ENCODE data around the gene SH2D3A. TPM values are rescaled to one million over a fixed set of nuclear protein-coding genes. Genes with fewer than 3 reads are reported as not detected.

SH2D3A gene
- total and polyA plus RNA-seq, 2 of the 8 experiments (the other 6 are each of a cell fraction or from before 2014, with no cell fraction given), result 14.5 to 22.1 TPM

GRCh38 chr19:6809262-6809661 lies 42.0 kb upstream of the SH2D3A start:
- ChIA-PET POLR2A (ENCODE audit: partially characterized antibody) (no interaction called here), CTCF (ENCODE audit: partially characterized antibody) (interaction anchor here (0.8 to 1.7 kb wide), 3 partner anchors 8 to 144 kb away, joined by 3 to 5 read pairs (median 3); no protein-coding TSS in a partner anchor)
- H2AK5ac ChIP-seq (ENCODE audit: low read depth, low read length), result no peak overlapping the region
- H3K27me3 ChIP-seq (replicated peaks in 1 of 4; ENCODE audit: control insufficient read depth in 3 of 4, extremely low read depth in 1 of 4, insufficient read depth in 3 of 4, low read length in 3 of 4), result no peaks in the 10 kb centered on the region
- H4K8ac ChIP-seq (ENCODE audit: extremely low read depth, insufficient read depth, low read length), result no peak overlapping the region
- H4K5ac ChIP-seq (ENCODE audit: insufficient read length, low read depth, low read length), result no peak overlapping the region
- H3K27ac ChIP-seq (ENCODE audit: low read depth, low read length), result no peak overlapping the region
- H2AFZ ChIP-seq (ENCODE audit: low read length), result no peak overlapping the region
- no peak overlapping the region for H3K18ac ChIP-seq (ENCODE audit: extremely low read depth, low read length)
- H4K91ac ChIP-seq (replicated peaks; ENCODE audit: insufficient read length, low read length), result no peak overlapping the region
- H3K4me2 ChIP-seq (ENCODE audit: insufficient read depth in 1 of 2, low read depth in 2 of 2, low read length in 2 of 2), result no peak overlapping the region
- no peaks in the 10 kb centered on the region for H3K4me1 ChIP-seq (replicated peaks in 1 of 4; ENCODE audit: control insufficient read depth in 3 of 4, insufficient read depth in 4 of 4, low read length in 3 of 4)
- H3K4ac ChIP-seq (replicated peaks; ENCODE audit: insufficient read length, low read depth, low read length), result no peak overlapping the region
- H4K20me1 ChIP-seq (replicated peaks in 1 of 2; ENCODE audit: control insufficient read depth in 1 of 2, insufficient read depth in 2 of 2, low read length in 2 of 2), result no peaks in the 10 kb centered on the region
- WGBS, 2 experiments (ENCODE audit: extremely low coverage in 1 of 2, insufficient coverage in 1 of 2, insufficient read length in 1 of 2, insufficient replicate concordance in 2 of 2, low coverage in 1 of 2, low lambda C conversion rate in 2 of 2, missing lambda C conversion rate in 1 of 2), result 68% methylated on average over 4 of the region's 4 CpGs; no CpG with 5 or more reads in 1 of the 2 experiments
- no peak overlapping the region for H3K23ac ChIP-seq (ENCODE audit: insufficient read length)
- H2BK20ac ChIP-seq (ENCODE audit: low read length), result no peak overlapping the region
- no peak overlapping the region for H2BK15ac ChIP-seq (ENCODE audit: low read length)
- no peak overlapping the region for H3K14ac ChIP-seq (ENCODE audit: insufficient read length)
- H3K9ac ChIP-seq (replicated peaks in 1 of 4; ENCODE audit: extremely low read depth in 1 of 4, low read depth in 3 of 4, low read length in 3 of 4), result no peak overlapping the region
- H3K56ac ChIP-seq (replicated peaks; ENCODE audit: insufficient read length, low read depth, low read length), result no peak overlapping the region
- FAIRE-seq (no peak), DNase-seq (ENCODE audit: low read depth in 1 of 2, low spot score in 2 of 2) (no peak)
- H3K9me3 ChIP-seq (ENCODE audit: insufficient read depth in 2 of 2, low read depth in 1 of 2, low read length in 1 of 2), result peaks cover 14 to 48% of the 10 kb centered on the region in 2 experiments; a peak in 3 of 4 replicates
- H3K4me3 ChIP-seq (ENCODE audit: extremely low read depth in 1 of 4, insufficient read depth in 2 of 4, low read depth in 3 of 4, low read length in 4 of 4), result no peak overlapping the region
- no peak overlapping the region for H2BK5ac ChIP-seq (ENCODE audit: low read depth, low read length)
- no peak overlapping the region for H2BK12ac ChIP-seq (ENCODE audit: low read depth, low read length)
- peaks cover 2% of the 10 kb centered on the region; the same call in 1 of the 2 replicates for H3K23me2 ChIP-seq (ENCODE audit: low read depth, low read length)
- H2BK120ac ChIP-seq (replicated peaks; ENCODE audit: low read depth, low read length), result no peak overlapping the region
- no peaks in the 10 kb centered on the region for H3K36me3 ChIP-seq (ENCODE audit: control insufficient read depth in 2 of 4, insufficient read depth in 4 of 4, low read length in 3 of 4)
- no peaks in the 10 kb centered on the region for H3K79me1 ChIP-seq (ENCODE audit: low read depth, low read length)
- H3K79me2 ChIP-seq (ENCODE audit: control insufficient read depth in 1 of 2, insufficient read depth in 2 of 2, low read length in 2 of 2), result no peaks in the 10 kb centered on the region
- TF ChIP-seq ZNF274 (IDR thresholded peaks at IDR 0.05; ENCODE audit: borderline replicate concordance, extremely low read depth, low read length), result no peak
- no peak for TF ChIP-seq SP2 (IDR thresholded peaks at IDR 0.05; ENCODE audit: low read length)
- TF ChIP-seq KDM4A (IDR thresholded peaks at IDR 0.05; ENCODE audit: low read depth, low read length, severe bottlenecking), result no peak
- TF ChIP-seq, protein P1, sequence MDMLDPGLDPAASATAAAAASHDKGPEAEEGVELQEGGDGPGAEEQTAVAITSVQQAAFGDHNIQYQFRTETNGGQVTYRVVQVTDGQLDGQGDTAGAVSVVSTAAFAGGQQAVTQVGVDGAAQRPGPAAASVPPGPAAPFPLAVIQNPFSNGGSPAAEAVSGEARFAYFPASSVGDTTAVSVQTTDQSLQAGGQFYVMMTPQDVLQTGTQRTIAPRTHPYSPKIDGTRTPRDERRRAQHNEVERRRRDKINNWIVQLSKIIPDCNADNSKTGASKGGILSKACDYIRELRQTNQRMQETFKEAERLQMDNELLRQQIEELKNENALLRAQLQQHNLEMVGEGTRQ (IDR thresholded peaks at IDR 0.05; ENCODE audit: low read length), result no peak
- no peak for TF ChIP-seq MAFK (IDR thresholded peaks at IDR 0.05; ENCODE audit: low read depth, low read length)
- TF ChIP-seq, protein P2, sequence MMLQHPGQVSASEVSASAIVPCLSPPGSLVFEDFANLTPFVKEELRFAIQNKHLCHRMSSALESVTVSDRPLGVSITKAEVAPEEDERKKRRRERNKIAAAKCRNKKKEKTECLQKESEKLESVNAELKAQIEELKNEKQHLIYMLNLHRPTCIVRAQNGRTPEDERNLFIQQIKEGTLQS (IDR thresholded peaks at IDR 0.05; ENCODE audit: insufficient read depth, low read depth, low read length), result no peak
- no peak for TF ChIP-seq EGR1 (IDR thresholded peaks at IDR 0.05; ENCODE audit: borderline replicate concordance, low read depth, low read length)
- TF ChIP-seq, protein P3, sequence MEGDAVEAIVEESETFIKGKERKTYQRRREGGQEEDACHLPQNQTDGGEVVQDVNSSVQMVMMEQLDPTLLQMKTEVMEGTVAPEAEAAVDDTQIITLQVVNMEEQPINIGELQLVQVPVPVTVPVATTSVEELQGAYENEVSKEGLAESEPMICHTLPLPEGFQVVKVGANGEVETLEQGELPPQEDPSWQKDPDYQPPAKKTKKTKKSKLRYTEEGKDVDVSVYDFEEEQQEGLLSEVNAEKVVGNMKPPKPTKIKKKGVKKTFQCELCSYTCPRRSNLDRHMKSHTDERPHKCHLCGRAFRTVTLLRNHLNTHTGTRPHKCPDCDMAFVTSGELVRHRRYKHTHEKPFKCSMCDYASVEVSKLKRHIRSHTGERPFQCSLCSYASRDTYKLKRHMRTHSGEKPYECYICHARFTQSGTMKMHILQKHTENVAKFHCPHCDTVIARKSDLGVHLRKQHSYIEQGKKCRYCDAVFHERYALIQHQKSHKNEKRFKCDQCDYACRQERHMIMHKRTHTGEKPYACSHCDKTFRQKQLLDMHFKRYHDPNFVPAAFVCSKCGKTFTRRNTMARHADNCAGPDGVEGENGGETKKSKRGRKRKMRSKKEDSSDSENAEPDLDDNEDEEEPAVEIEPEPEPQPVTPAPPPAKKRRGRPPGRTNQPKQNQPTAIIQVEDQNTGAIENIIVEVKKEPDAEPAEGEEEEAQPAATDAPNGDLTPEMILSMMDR (IDR thresholded peaks at IDR 0.05; ENCODE audit: control extremely low read depth in 1 of 3, insufficient read depth in 1 of 3, low read depth in 1 of 3, low read length in 3 of 3), result no peak
- no peak for TF ChIP-seq GTF2F1 (IDR thresholded peaks at IDR 0.05; ENCODE audit: borderline replicate concordance, low read depth, low read length)
- no peak for TF ChIP-seq BACH1 (IDR thresholded peaks at IDR 0.05; ENCODE audit: low read length)

Measured in H1 (cell line).